Natural killer cell treated with Interleukin-12 subunit alpha and Interleukin-12 subunit beta and Interleukin-15 and Interleukin-18, amount 100 ng/mL, for 72 hours (primary cell): ENCODE measurements around the gene SOBP. TPM values are rescaled to one million over a fixed set of nuclear protein-coding genes. Genes with fewer than 3 reads are reported as not detected.
A peak's percentile ranks its signal among the peaks of the same experiment; 100 is the strongest.
"Not testable (repeated sequence)": the region's sequence is repeated elsewhere in the genome, so short reads cannot be mapped to it uniquely, and the experiment has no call there.

Source experiments
- ATAC-seq, 2 donors: fragments of 150-1000 bp; cut with Tn5 transposase in 1 of 2; sonication (Bioruptor Pico), chemical (Tn5 transposase) in 1 of 2; 2 replicates each; pipeline ENCODE4 v1.10.0; 2021
- DNase-seq: peaks from one replicate; pipeline ENCODE4 v3.0.0; 2022; ENCODE audit warnings: low spot score
- H3K27ac Mint-ChIP-seq, 2 donors: 1 replicate in 1 of 2; 2 replicates in 1 of 2; pipeline ENCODE4 v1.8.0; 2022; ENCODE audit warnings: mixed read lengths in 2 of 2, mild to moderate bottlenecking in 1 of 2, moderate library complexity in 1 of 2
- H3K27me3 Mint-ChIP-seq, 2 donors: 1 replicate in 1 of 2; 2 replicates in 1 of 2; pipeline ENCODE4 v1.8.0; 2022; ENCODE audit warnings: mixed read lengths in 2 of 2
- H3K36me3 Mint-ChIP-seq: one replicate; pipeline ENCODE4 v1.8.0; 2022; ENCODE audit warnings: mixed read lengths
- H3K4me1 Mint-ChIP-seq, 2 donors: 1 replicate in 1 of 2; 2 replicates in 1 of 2; pipeline ENCODE4 v1.8.0; 2022; ENCODE audit warnings: low read depth in 2 of 2, mixed read lengths in 2 of 2, mild to moderate bottlenecking in 1 of 2
- H3K4me3 Mint-ChIP-seq: one replicate; pipeline ENCODE4 v1.8.0; 2022; ENCODE audit warnings: mixed read lengths
- H3K9me3 Mint-ChIP-seq: 2 replicates; pipeline ENCODE4 v1.8.0; 2022; ENCODE audit warnings: mixed read lengths
- total RNA-seq, 2 donors: library from RNA; stranded (reverse); gene quantifications; one replicate each; pipeline ENCODE4 v1.2.3, GENCODE V29; 2022

Gene SOBP
- total RNA-seq, 2 donors from 2014 or later, result 0.05 to 0.84 TPM

DNA sequence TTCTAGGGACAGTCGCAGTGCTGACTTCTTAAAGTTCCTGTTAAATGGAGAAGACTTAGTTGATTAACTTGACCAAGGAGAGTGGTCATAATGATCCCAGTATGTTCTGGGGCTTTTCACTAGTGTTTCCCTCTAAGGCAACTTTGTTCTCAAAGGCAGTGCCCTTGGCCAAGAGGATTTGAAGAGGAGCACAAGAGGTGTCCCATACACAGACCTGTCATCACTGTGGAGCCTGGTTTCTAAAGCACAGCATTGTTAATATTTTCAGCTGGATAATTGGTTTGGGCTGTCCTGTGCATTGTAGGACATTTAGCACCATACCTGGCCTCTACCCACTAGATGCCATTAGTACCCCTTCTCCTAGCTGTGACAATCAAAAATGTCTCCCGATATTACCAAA is 30.8 kb downstream of the SOBP start:
- not testable (repeated sequence) for H3K9me3 Mint-ChIP-seq, ATAC-seq, H3K4me1 Mint-ChIP-seq, H3K27ac Mint-ChIP-seq, DNase-seq, H3K36me3 Mint-ChIP-seq, H3K4me3 Mint-ChIP-seq
- H3K27me3 Mint-ChIP-seq, result peaks cover 16 to 17% of the 10 kb centered on the region in 2 donors

DNA sequence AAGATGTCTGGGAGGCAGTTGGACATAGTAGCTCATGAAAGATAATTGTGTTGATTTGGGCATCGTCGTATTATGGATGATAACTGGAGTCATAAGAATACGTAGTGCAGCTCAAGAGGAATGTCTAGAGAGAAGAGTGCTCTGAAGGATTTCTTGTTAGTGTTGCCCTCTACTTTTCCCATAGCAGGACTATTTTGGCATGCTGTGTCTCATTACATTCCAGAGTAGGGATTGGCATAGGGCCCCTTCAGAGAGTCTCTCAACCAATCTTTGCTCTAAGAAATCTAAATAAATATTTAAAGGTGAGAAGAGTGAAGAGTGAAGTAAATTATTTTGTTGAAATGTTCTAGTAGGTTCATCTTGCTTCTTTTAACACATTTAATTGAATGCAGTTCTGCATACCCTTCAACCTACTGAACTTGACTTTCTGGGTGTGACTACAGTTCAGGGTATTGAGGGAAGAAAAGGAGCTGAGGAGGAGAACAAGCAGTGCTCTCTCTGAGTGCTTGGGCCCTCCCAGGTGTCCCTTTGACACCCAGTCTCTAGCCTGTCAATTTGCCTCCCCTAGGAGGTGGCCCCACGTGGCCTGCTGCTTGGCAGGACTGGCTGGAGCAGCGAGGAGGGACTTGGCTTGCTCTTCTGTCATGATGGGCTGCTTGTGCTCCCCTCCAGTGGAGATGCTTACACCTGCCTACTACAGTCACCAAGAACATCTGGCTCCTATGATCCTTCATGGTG is 33.3 kb downstream of the SOBP start:
- Mint-ChIP-seq H3K4me1 (no peaks in the 10 kb centered on the region), H3K27me3 (peaks cover 19 to 24% of the 10 kb centered on the region in 2 donors), H3K27ac (no peak overlapping the region), H3K36me3 (no peaks in the 10 kb centered on the region), H3K4me3 (no peak overlapping the region), H3K9me3 (no peaks in the 10 kb centered on the region)
- ATAC-seq (peak in 1 of 2 donors; percentile 46), DNase-seq (no peak)

GRCh38 chr6:107523794-107524193 is 33.9 kb downstream of the SOBP start:
- H3K27me3 Mint-ChIP-seq, result peaks cover 22 to 24% of the 10 kb centered on the region in 2 donors
- ATAC-seq (no peak), DNase-seq (no peak)
- no peaks in the 10 kb centered on the region for H3K9me3 Mint-ChIP-seq
- H3K27ac Mint-ChIP-seq, result no peak overlapping the region
- H3K4me3 Mint-ChIP-seq, result no peak overlapping the region
- no peaks in the 10 kb centered on the region for H3K36me3 Mint-ChIP-seq
- H3K4me1 Mint-ChIP-seq, result no peaks in the 10 kb centered on the region

GRCh38 chr6:107524626-107525025 is 34.7 kb downstream of the SOBP start:
- no peak overlapping the region for H3K4me3 Mint-ChIP-seq
- ATAC-seq (no peak), DNase-seq (no peak)
- no peaks in the 10 kb centered on the region for H3K9me3 Mint-ChIP-seq
- peaks cover 22 to 24% of the 10 kb centered on the region in 2 donors for H3K27me3 Mint-ChIP-seq
- no peaks in the 10 kb centered on the region for H3K36me3 Mint-ChIP-seq
- H3K27ac Mint-ChIP-seq, result no peak overlapping the region
- H3K4me1 Mint-ChIP-seq, result no peaks in the 10 kb centered on the region

GRCh38 chr6:107531868-107532267 is 42.0 kb downstream of the SOBP start:
- Mint-ChIP-seq H3K27ac (no peak overlapping the region), H3K27me3 (peaks cover 0 to 6% of the 10 kb centered on the region in 2 donors), H3K36me3 (no peaks in the 10 kb centered on the region), H3K4me3 (no peak overlapping the region), H3K4me1 (no peaks in the 10 kb centered on the region), H3K9me3 (no peaks in the 10 kb centered on the region)
- ATAC-seq (no peak), DNase-seq (no peak)

- Mint-ChIP-seq H3K4me3 (no peak overlapping the region), H3K4me1 (no peaks in the 10 kb centered on the region), H3K36me3 (no peaks in the 10 kb centered on the region), H3K9me3 (no peaks in the 10 kb centered on the region), H3K27me3 (peaks cover 0 to 8% of the 10 kb centered on the region in 2 donors), H3K27ac (no peak overlapping the region)
- ATAC-seq, result no peak
- no peak for DNase-seq
Observed at GRCh38 chr6:107532706-107533105, 42.8 kb downstream of the SOBP start.

DNA sequence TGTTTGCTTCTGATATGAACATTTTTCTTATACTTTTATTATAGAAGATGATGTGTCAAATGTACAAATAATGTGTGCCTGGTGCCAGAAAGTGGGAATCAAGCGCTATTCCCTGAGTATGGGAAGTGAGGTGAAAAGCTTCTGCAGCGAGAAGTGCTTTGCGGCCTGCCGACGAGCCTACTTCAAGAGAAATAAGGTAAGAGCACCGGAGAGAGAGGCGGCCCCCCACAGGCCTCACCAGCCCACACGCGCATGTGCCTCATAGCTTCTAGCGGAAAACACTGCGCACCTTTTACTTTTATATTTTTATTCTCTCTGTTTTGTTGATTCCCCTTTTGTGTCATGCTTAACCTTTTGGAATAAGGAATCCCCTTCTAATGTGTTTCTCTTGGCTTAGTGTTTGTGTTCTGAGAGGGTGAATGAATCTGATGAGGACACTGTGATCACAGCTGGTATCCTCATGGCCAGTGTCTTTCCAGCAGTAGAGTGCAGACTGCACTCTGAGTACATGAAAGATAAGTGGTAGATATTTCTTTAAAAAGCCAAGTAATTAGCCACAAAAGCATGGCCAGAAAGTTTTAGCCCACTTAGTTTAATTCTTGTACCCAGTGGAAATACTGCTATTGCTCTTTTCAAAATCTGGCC is 43.6 kb downstream of the SOBP start:
- H3K36me3 Mint-ChIP-seq, result no peaks in the 10 kb centered on the region
- H3K4me1 Mint-ChIP-seq, result no peaks in the 10 kb centered on the region
- no peak for ATAC-seq

GRCh38 chr6:107534571-107535141 is 44.7 kb downstream of the SOBP start:
- Mint-ChIP-seq H3K9me3 (no peaks in the 10 kb centered on the region), H3K36me3 (no peaks in the 10 kb centered on the region), H3K4me1 (no peaks in the 10 kb centered on the region), H3K27me3 (peaks cover 6 to 13% of the 10 kb centered on the region in 2 donors), H3K4me3 (no peak overlapping the region), H3K27ac (no peak overlapping the region)
- ATAC-seq, result no peak
- DNase-seq, result no peak

More for the DNA sequence above, 43.6 kb downstream of the SOBP start:
- Mint-ChIP-seq H3K4me3 (no peak overlapping the region), H3K27me3 (peaks cover 0 to 8% of the 10 kb centered on the region in 2 donors), H3K27ac (no peak overlapping the region), H3K9me3 (no peaks in the 10 kb centered on the region)
- no peak for DNase-seq

DNA sequence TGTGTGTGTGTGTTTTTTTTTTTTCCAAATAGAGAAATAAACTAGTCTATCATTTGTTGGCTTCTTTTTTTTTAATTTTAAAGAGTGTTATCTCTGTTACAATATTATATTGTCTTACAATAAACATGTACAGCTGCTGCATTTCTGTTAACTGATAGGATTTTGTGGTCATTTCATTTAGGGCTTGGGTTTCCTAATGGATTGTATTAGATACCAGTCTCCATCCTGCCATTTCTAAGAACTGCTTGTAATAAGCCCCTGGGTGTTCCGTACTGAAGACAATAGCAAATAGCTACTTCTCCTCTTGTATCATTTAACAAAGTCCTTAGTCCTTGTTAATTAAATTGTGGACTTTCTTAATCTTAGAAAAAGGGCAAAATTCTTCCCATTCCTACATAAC is 45.7 kb downstream of the SOBP start:
- H3K27me3 Mint-ChIP-seq, result peaks cover 10 to 14% of the 10 kb centered on the region in 2 donors
- no peaks in the 10 kb centered on the region for H3K9me3 Mint-ChIP-seq
- ATAC-seq (no peak), DNase-seq (no peak)
- no peak overlapping the region for H3K27ac Mint-ChIP-seq
- no peaks in the 10 kb centered on the region for H3K36me3 Mint-ChIP-seq
- H3K4me3 Mint-ChIP-seq, result no peak overlapping the region
- no peaks in the 10 kb centered on the region for H3K4me1 Mint-ChIP-seq

DNA sequence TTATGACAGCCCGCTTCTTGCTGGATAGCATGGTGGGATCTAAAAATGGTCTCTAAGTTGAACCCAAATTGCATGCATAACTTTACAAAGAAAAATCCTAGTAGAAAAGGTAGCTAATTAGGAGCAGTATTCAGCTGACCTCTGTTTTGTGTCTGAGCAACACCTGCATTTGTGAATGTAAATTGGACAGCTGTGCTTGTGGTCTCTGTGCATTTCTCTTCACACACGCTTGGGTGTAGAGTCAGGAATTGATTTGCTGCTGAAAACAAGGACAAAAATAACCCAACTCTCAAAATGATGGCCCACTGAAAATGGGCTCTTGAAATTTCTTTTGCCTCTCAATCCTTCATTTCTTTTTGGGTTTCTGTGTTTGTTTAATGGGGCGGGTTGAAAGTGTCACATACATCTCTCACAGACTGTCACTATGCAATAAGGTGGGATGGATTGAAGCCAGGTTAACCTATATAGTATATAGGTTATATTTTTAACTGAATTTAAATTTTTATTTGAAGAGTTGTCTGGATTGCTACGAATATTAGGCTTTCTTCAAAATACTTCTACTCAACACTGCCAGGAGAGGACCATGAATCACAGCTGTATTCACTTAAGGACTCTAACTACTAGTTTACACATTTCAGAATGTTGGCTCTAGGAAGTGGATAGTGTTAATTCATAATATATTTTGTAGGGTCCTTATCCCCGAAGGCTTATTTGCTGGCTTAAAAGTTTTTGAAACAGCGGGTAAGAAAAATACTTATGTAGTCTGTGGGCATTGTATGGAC is 46.5 kb downstream of the SOBP start:
- no peak for DNase-seq
- Mint-ChIP-seq H3K27ac (no peak overlapping the region), H3K9me3 (no peaks in the 10 kb centered on the region), H3K36me3 (no peaks in the 10 kb centered on the region), H3K27me3 (peaks cover 10 to 14% of the 10 kb centered on the region in 2 donors), H3K4me1 (no peaks in the 10 kb centered on the region), H3K4me3 (no peak overlapping the region)
- no peak for ATAC-seq

DNA sequence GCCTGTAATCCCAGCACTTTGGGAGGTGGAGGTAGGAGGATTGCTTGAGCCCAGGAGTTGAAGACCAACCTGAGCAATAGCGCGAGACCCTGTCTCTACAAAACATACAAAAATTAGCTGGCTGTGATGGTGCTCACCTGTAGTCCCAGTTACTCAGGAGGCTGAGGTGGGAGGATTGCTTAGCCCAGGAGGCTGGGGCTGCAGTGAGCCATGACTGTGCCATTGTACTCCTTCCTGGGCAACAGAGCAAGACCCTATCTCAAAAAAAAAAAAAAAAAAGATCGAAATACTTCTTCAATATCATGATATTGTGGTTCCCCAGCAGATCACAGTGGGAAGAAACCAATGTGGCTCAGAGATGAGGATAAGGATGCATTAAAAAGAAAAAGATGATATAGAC is 47.6 kb downstream of the SOBP start:
- DNase-seq (no peak), ATAC-seq (no peak)
- no peaks in the 10 kb centered on the region for H3K4me1 Mint-ChIP-seq
- peaks cover 20 to 21% of the 10 kb centered on the region in 2 donors for H3K27me3 Mint-ChIP-seq
- H3K4me3 Mint-ChIP-seq, result no peak overlapping the region
- H3K36me3 Mint-ChIP-seq, result no peaks in the 10 kb centered on the region
- H3K9me3 Mint-ChIP-seq, result no peaks in the 10 kb centered on the region
- no peak overlapping the region for H3K27ac Mint-ChIP-seq

GRCh38 chr6:107538856-107539387 is 49.0 kb downstream of the SOBP start:
- Mint-ChIP-seq H3K27ac (no peak overlapping the region), H3K27me3 (peaks cover 21 to 30% of the 10 kb centered on the region in 2 donors), H3K4me3 (no peak overlapping the region), H3K9me3 (no peaks in the 10 kb centered on the region), H3K4me1 (no peaks in the 10 kb centered on the region), H3K36me3 (no peaks in the 10 kb centered on the region)
- no peak for DNase-seq
- ATAC-seq, result no peak

- H3K4me1 Mint-ChIP-seq, result no peaks in the 10 kb centered on the region
- no peak overlapping the region for H3K4me3 Mint-ChIP-seq
- ATAC-seq (no peak), DNase-seq (no peak)
- H3K36me3 Mint-ChIP-seq, result no peaks in the 10 kb centered on the region
- no peak overlapping the region for H3K27ac Mint-ChIP-seq
- H3K9me3 Mint-ChIP-seq, result no peaks in the 10 kb centered on the region
- H3K27me3 Mint-ChIP-seq, result peaks cover 26 to 31% of the 10 kb centered on the region in 2 donors
Observed at GRCh38 chr6:107539409-107539808, 49.5 kb downstream of the SOBP start.
